ENCODE results near the gene NAT14.
"Not testable (repeated sequence)": the region's sequence is repeated elsewhere in the genome, so short reads cannot be mapped to it uniquely, and the experiment has no call there.

NAT14 gene

GRCh38 chr19:55504252-55504603 lies 19.2 kb downstream of the NAT14 start:
- no peak for DNase-seq

- no peak for DNase-seq
Measured at GRCh38 chr19:55504981-55505380, 20.0 kb downstream of the NAT14 start.

GRCh38 chr19:55508120-55508519 lies 23.1 kb downstream of the NAT14 start:
- no peak for DNase-seq

- DNase-seq: peak; percentile 92 to 93
Measured at GRCh38 chr19:55516878-55517620, 32.1 kb downstream of the NAT14 start.

- no peak for DNase-seq
Measured at GRCh38 chr19:55519451-55520311, 34.7 kb downstream of the NAT14 start.

GRCh38 chr19:55520691-55521292 lies 35.8 kb downstream of the NAT14 start:
- DNase-seq: no peak

GRCh38 chr19:55525289-55526101 lies 40.5 kb downstream of the NAT14 start:
- DNase-seq: no peak

GRCh38 chr19:55526216-55527196 lies 41.5 kb downstream of the NAT14 start:
- DNase-seq: no peak

- DNase-seq: no peak
Measured at GRCh38 chr19:55527197-55528029, 42.4 kb downstream of the NAT14 start.

GRCh38 chr19:55528030-55528803 lies 43.2 kb downstream of the NAT14 start:
- no peak for DNase-seq

GRCh38 chr19:55529636-55530234 lies 44.7 kb downstream of the NAT14 start:
- no peak for DNase-seq

- DNase-seq: no peak
Measured at GRCh38 chr19:55530996-55531395, 46.0 kb downstream of the NAT14 start.

- not testable (repeated sequence) for DNase-seq
Measured at GRCh38 chr19:55534280-55534679, 49.3 kb downstream of the NAT14 start.

- no peak for DNase-seq
Measured at GRCh38 chr19:55535173-55535964, 50.4 kb downstream of the NAT14 start.

- no peak for DNase-seq
Measured at GRCh38 chr19:55535965-55536350, 51.0 kb downstream of the NAT14 start.

- DNase-seq: no peak
Measured at GRCh38 chr19:55536366-55536765, 51.4 kb downstream of the NAT14 start.
